DOHH2 (cell line): ENCODE results near the gene NYNRIN.

Experiments
- H3F3A ChIP-seq: fragments of 200-600 bp; sonication (generic), shearing (Covaris generic); 2 replicates; pipeline ENCODE4 v1.6.0; 2016; ENCODE audit warnings: antibody characterized with exemption, mild to moderate bottlenecking; ENCODE audit not compliant: control insufficient read depth, insufficient read depth
- H3K27ac ChIP-seq: fragments of 200-600 bp; sonication (generic); 2 replicates; pipeline ENCODE4 v1.5.1; 2014; ENCODE audit warnings: low read depth, mild to moderate bottlenecking, low read length, moderate library complexity
- H3K27me3 ChIP-seq: fragments of 200-600 bp; sonication (generic); 2 replicates; pipeline ENCODE4 v1.6.1; 2014; ENCODE audit warnings: mild to moderate bottlenecking, low read length, mixed read lengths; ENCODE audit not compliant: control insufficient read depth
- H3K36me3 ChIP-seq: fragments of 200-600 bp; sonication (generic); 2 replicates; pipeline ENCODE4 v1.6.1; 2014; ENCODE audit warnings: mild to moderate bottlenecking, low read length, moderate library complexity, mixed read lengths; ENCODE audit not compliant: control insufficient read depth
- H3K4me1 ChIP-seq: fragments of 200-600 bp; sonication (generic); 2 replicates; pipeline ENCODE4 v1.6.1; 2014; ENCODE audit warnings: mild to moderate bottlenecking, low read length, mixed read lengths; ENCODE audit not compliant: control insufficient read depth
- H3K4me2 ChIP-seq: fragments of 200-600 bp; sonication (generic); 2 replicates; pipeline ENCODE4 v1.6.0; 2014; ENCODE audit warnings: mild to moderate bottlenecking, low read length, moderate library complexity
- H3K4me3 ChIP-seq: fragments of 200-600 bp; sonication (generic); 2 replicates; pipeline ENCODE4 v1.5.1; 2014; ENCODE audit warnings: mild to moderate bottlenecking, low read length, mixed read lengths
- H3K79me2 ChIP-seq: fragments of 200-600 bp; sonication (generic); 2 replicates; pipeline ENCODE4 v1.6.1; 2014; ENCODE audit warnings: mild to moderate bottlenecking, low read length, mixed read lengths; ENCODE audit not compliant: control insufficient read depth
- H3K9me2 ChIP-seq: fragments of 200-600 bp; sonication (generic); replicated peaks from 2 replicates; pipeline ENCODE4 v1.6.1; 2014; ENCODE audit warnings: mild to moderate bottlenecking, low read length, mixed read lengths; ENCODE audit not compliant: control insufficient read depth
- H3K9me3 ChIP-seq: fragments of 200-600 bp; sonication (generic); 2 replicates; pipeline ENCODE4 v1.6.1; 2014; ENCODE audit warnings: antibody characterized with exemption, low read length, mixed read lengths; ENCODE audit not compliant: control insufficient read depth, insufficient read depth
- H4K20me1 ChIP-seq: fragments of 200-600 bp; sonication (generic); 2 replicates; pipeline ENCODE4 v1.6.0; 2014; ENCODE audit warnings: low read depth, mild to moderate bottlenecking, antibody characterized with exemption, low read length, moderate library complexity; ENCODE audit not compliant: control insufficient read depth, insufficient read depth
- EZH2phosphoT487 ChIP-seq: fragments of 200-600 bp; sonication (generic); IDR thresholded peaks from 2 replicates; pipeline ENCODE4 v1.6.1; 2017; ENCODE audit warnings: borderline replicate concordance, mild to moderate bottlenecking, antibody characterized with exemption, low read length, moderate library complexity, mixed read lengths
- TF ChIP-seq, protein P1 (sequence below): fragments of 200-600 bp; sonication (generic); IDR thresholded peaks from one replicate; pipeline ENCODE4 v1.5.1; 2014; ENCODE audit warnings: antibody characterized with exemption, mild to moderate bottlenecking, low read depth, low read length; ENCODE audit not compliant: poor library complexity, severe bottlenecking

NYNRIN gene

GRCh38 chr14:24431569-24432258 lies 32.9 kb downstream of the NYNRIN start:
- Histone ChIP-seq H3K27me3 (no peaks in the 10 kb centered on the region), H3K4me1 (peaks cover 40% of the 10 kb centered on the region), H3K79me2 (peaks cover 29% of the 10 kb centered on the region), H3K4me3 (peak overlapping the region; percentile 94), H3K27ac (peak overlapping the region; percentile 64), H3K36me3 (peaks cover 42% of the 10 kb centered on the region), H4K20me1 (peaks cover 6% of the 10 kb centered on the region; the same call in 1 of the 2 replicates), H3K9me2 (no peaks in the 10 kb centered on the region), H3K4me2 (peak overlapping the region; percentile 94), H3F3A (no peaks in the 10 kb centered on the region), H3K9me3 (no peaks in the 10 kb centered on the region)
- TF ChIP-seq, protein P1, sequence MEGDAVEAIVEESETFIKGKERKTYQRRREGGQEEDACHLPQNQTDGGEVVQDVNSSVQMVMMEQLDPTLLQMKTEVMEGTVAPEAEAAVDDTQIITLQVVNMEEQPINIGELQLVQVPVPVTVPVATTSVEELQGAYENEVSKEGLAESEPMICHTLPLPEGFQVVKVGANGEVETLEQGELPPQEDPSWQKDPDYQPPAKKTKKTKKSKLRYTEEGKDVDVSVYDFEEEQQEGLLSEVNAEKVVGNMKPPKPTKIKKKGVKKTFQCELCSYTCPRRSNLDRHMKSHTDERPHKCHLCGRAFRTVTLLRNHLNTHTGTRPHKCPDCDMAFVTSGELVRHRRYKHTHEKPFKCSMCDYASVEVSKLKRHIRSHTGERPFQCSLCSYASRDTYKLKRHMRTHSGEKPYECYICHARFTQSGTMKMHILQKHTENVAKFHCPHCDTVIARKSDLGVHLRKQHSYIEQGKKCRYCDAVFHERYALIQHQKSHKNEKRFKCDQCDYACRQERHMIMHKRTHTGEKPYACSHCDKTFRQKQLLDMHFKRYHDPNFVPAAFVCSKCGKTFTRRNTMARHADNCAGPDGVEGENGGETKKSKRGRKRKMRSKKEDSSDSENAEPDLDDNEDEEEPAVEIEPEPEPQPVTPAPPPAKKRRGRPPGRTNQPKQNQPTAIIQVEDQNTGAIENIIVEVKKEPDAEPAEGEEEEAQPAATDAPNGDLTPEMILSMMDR, result peak; percentile 98
- no peak for TF ChIP-seq EZH2phosphoT487

GRCh38 chr14:24432259-24433131 lies 33.7 kb downstream of the NYNRIN start:
- Histone ChIP-seq H3K4me2 (peak overlapping the region; percentile 94; the same call in 1 of the 2 replicates), H3K27ac (no peak overlapping the region), H3K79me2 (peaks cover 29% of the 10 kb centered on the region), H3K9me2 (no peaks in the 10 kb centered on the region), H3K27me3 (no peaks in the 10 kb centered on the region), H3K4me3 (no peak overlapping the region), H3F3A (no peaks in the 10 kb centered on the region; the same call in 1 of the 2 replicates), H3K4me1 (peaks cover 44% of the 10 kb centered on the region), H4K20me1 (peaks cover 6% of the 10 kb centered on the region; the same call in 1 of the 2 replicates), H3K9me3 (no peaks in the 10 kb centered on the region), H3K36me3 (peaks cover 50% of the 10 kb centered on the region)
- no peak for TF ChIP-seq EZH2phosphoT487
- TF ChIP-seq, protein P1, result no peak

- Histone ChIP-seq H3K4me1 (peaks cover 49% of the 10 kb centered on the region), H3K9me2 (no peaks in the 10 kb centered on the region), H3K4me3 (no peak overlapping the region), H3K27me3 (no peaks in the 10 kb centered on the region), H3F3A (peaks cover 3% of the 10 kb centered on the region; the same call in 1 of the 2 replicates), H4K20me1 (peaks cover 6% of the 10 kb centered on the region; the same call in 1 of the 2 replicates), H3K79me2 (peaks cover 29% of the 10 kb centered on the region), H3K27ac (no peak overlapping the region), H3K4me2 (no peak overlapping the region), H3K36me3 (peaks cover 66% of the 10 kb centered on the region), H3K9me3 (no peaks in the 10 kb centered on the region)
- TF ChIP-seq, protein P1, result no peak
- TF ChIP-seq EZH2phosphoT487, result no peak
Measured at GRCh38 chr14:24434036-24434435, 35.2 kb downstream of the NYNRIN start.
